Common myeloid progenitor, CD34-positive (primary cell): ENCODE data around the gene CPLX3.

Source experiments
- CTCF ChIA-PET: fragments of 350-600 bp; sonication (Branson Sonifier 250); formaldehyde crosslinking; loops from one replicate; lab custom pipeline; 2021; ENCODE audit warnings: antibody characterized with exemption; lab: Charles Lee
- POLR2A ChIA-PET: fragments of 350-600 bp; sonication (Branson Sonifier 250); formaldehyde crosslinking; loops from one replicate; lab custom pipeline; 2021; ENCODE audit warnings: antibody characterized with exemption; lab: Charles Lee
- DNase-seq, 3 donors: peaks; one replicate each; pipeline versions ENCODE4 v3.0.0 to v3.0.0-alpha.2; 2013
- H3K27ac ChIP-seq, 2 experiments: 1 replicate in 1 of 2; 2 replicates in 1 of 2; pipeline ENCODE4 v1.7.0; 2013; ENCODE audit warnings: inconsistent platforms in 2 of 2, low read length in 2 of 2, mild to moderate bottlenecking in 2 of 2, low read depth in 1 of 2, moderate library complexity in 1 of 2; ENCODE audit not compliant: severe bottlenecking in 2 of 2, insufficient read depth in 1 of 2, poor library complexity in 1 of 2
- H3K27me3 ChIP-seq, 5 experiments: replicated peaks in 2 of 5; 1 replicate in 3 of 5; 2 replicates in 2 of 5; pipeline versions ENCODE4 v1.6.1 to v1.7.0; 2013; ENCODE audit warnings: low read length in 4 of 5, mild to moderate bottlenecking in 2 of 5, moderate library complexity in 2 of 5, inconsistent platforms in 1 of 5; ENCODE audit not compliant: insufficient read depth in 5 of 5, control insufficient read depth in 4 of 5
- H3K36me3 ChIP-seq, 4 experiments: 1 replicate in 2 of 4; 2 replicates in 2 of 4; pipeline versions ENCODE4 v1.6.1 to v1.7.0; 2013; ENCODE audit warnings: low read length in 3 of 4, control low read depth in 1 of 4, mild to moderate bottlenecking in 1 of 4; ENCODE audit not compliant: control insufficient read depth in 4 of 4, insufficient read depth in 4 of 4
- H3K4me1 ChIP-seq, 4 experiments: 1 replicate in 3 of 4; 2 replicates in 1 of 4; pipeline versions ENCODE4 v1.6.1 to v1.7.1; 2013; ENCODE audit warnings: low read length in 3 of 4, mild to moderate bottlenecking in 3 of 4, control low read depth in 1 of 4, inconsistent platforms in 1 of 4, moderate library complexity in 1 of 4; ENCODE audit not compliant: control insufficient read depth in 4 of 4, insufficient read depth in 4 of 4; ENCODE audit errors: control extremely low read depth in 1 of 4
- H3K4me3 ChIP-seq, 7 experiments: 1 replicate in 4 of 7; 2 replicates in 3 of 7; pipeline versions ENCODE4 v1.5.1 to v1.7.0; 2013; ENCODE audit warnings: mild to moderate bottlenecking in 7 of 7, low read length in 6 of 7, moderate library complexity in 6 of 7, inconsistent platforms in 2 of 7, low read depth in 2 of 7, control low read depth in 1 of 7; ENCODE audit not compliant: insufficient read depth in 4 of 7, control insufficient read depth in 1 of 7; ENCODE audit errors: extremely low read depth in 1 of 7
- H3K9me3 ChIP-seq, 5 experiments: 1 replicate in 4 of 5; 2 replicates in 1 of 5; pipeline versions ENCODE4 v1.6.1 to v1.7.1; 2013; ENCODE audit warnings: low read length in 4 of 5, mild to moderate bottlenecking in 2 of 5, inconsistent platforms in 1 of 5, low read depth in 1 of 5, moderate library complexity in 1 of 5; ENCODE audit not compliant: control insufficient read depth in 4 of 5, insufficient read depth in 2 of 5; ENCODE audit errors: control extremely low read depth in 1 of 5
- WGBS: methylation state at CpG from one replicate; pipeline ENCODE4 v1.1.5; 2013; ENCODE audit not compliant: insufficient coverage; 5-methylcytosine and 5-hydroxymethylcytosine counted together

The CPLX3 gene

DNA sequence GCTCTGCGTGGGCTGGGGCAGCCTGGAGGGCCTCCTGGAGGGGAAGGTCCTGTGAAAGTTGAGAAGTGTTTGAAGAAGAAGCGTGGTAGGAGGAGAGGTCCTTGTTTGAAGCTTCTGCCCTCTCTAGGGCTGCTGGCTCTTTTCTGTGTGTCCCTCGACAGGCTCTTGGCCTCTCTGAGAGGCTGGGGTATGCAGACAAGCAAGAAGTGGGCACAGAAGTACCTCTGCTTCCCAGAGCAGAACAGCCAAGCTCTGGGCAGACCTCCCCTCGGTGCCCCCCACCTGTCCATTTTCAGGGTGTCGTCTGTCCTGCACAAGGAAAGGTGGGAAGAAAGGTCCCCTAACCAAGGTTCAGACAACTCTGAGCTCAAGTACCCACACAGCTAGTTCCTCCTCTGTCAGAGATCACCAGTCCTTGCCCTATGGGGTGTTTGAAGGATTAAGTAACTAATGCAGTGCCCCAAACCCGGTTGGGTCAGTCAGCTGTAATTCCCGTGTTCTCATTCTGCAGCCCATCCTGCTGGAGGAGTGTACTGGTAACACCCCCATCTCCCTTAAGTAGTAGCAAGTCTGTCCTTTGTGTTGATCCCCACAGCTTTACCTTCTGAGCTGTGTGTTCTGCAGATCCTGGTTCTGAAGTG lies 38.3 kb upstream of the CPLX3 start:
- no peaks in the 10 kb centered on the region for H3K9me3 ChIP-seq
- POLR2A ChIA-PET, result interaction anchor here (0.6 to 2.3 kb wide), 3 partner anchors 12 to 82 kb away, joined by 4 to 29 read pairs (median 4); no protein-coding TSS in a partner anchor
- peak overlapping the region in 6 of 7 experiments; percentile 43 to 71 (median 55) for H3K4me3 ChIP-seq
- peaks cover 48 to 100% (median 100%) of the 10 kb centered on the region in 4 experiments for H3K4me1 ChIP-seq
- peaks cover 0 to 43% (median 2%) of the 10 kb centered on the region in 4 experiments for H3K36me3 ChIP-seq
- no peaks in the 10 kb centered on the region for H3K27me3 ChIP-seq
- CTCF ChIA-PET, result interaction anchor here (1.0 to 20.4 kb wide), 10 partner anchors 9 to 160 kb away, joined by 3 to 1027 read pairs (median 7); partner anchors contain the start of gene CSK
- DNase-seq, result no peak
- 4% methylated on average over 6 of the region's 7 CpGs for WGBS
- peak overlapping the region in 1 of 2 experiments; percentile 89 for H3K27ac ChIP-seq

DNA sequence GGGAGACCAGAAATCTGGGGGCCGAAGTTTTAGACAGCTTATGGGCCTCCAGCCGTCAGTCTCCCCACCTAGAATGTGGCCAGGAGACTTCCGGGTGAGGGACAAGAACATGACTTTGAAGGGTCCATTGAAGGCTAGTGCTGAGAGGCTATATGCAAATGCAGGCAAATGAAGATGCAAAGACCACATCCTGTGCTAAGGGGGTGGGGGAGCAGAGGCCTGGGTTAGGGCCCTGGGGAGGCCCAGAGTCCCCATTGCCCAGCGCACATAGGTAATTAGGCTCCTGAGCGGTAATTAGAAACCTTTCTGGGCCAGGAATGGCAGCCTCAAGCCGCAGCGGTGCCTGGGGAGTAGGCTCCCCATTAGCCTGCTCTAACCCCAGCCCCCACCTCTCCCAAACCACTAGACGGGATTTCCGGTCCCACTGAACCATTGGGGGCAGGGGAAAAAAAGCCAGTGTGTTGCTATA lies 37.7 kb upstream of the CPLX3 start:
- WGBS, result 0% methylated on average over 4 of the region's 9 CpGs
- H3K27ac ChIP-seq, result peak overlapping the region; percentile 10 to 89
- POLR2A ChIA-PET, result interaction anchor here (2.3 to 3.3 kb wide), 2 partner anchors 12 to 13 kb away, joined by 16 to 29 read pairs; no protein-coding TSS in a partner anchor
- peaks cover 0 to 42% (median 2%) of the 10 kb centered on the region in 4 experiments for H3K36me3 ChIP-seq
- no peaks in the 10 kb centered on the region for H3K9me3 ChIP-seq
- CTCF ChIA-PET, result interaction anchor here (1.8 to 20.4 kb wide), 6 partner anchors 8 to 153 kb away, joined by 6 to 1027 read pairs (median 25); partner anchors contain the start of gene CSK
- H3K4me1 ChIP-seq, result peaks cover 48 to 100% (median 100%) of the 10 kb centered on the region in 4 experiments
- peak overlapping the region in 6 of 7 experiments; percentile 46 to 71 (median 55) for H3K4me3 ChIP-seq
- DNase-seq, result peak in 2 of 3 donors; percentile 59 to 60
- no peaks in the 10 kb centered on the region for H3K27me3 ChIP-seq

DNA sequence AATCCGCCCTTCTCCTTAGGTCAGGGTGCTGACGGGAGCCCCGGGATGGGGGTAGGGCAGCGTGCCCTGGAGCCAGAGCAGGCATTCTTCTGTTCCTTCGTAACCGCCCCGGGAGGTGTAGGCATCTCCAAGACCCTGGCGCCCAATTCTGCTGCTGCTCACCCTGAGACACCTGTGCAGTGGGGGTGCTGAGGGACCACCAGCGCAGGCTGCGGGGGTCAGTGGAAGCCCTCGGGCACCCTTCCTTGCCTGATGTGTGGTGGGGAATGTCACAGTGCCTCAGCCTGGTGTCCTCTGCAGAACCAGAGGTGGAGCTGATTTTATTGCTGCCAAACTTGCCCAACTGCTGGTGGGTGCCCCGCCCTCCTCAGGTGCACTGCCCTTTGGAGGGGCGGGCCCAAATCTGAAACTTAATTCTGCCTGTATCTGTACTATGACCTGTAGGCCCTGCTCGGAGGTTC lies 37.2 kb upstream of the CPLX3 start:
- H3K4me1 ChIP-seq, result peaks cover 45 to 98% (median 96%) of the 10 kb centered on the region in 4 experiments
- peak overlapping the region; percentile 10 to 89 for H3K27ac ChIP-seq
- peaks cover 0 to 38% (median 2%) of the 10 kb centered on the region in 4 experiments for H3K36me3 ChIP-seq
- H3K4me3 ChIP-seq, result peak overlapping the region in 6 of 7 experiments; percentile 50 to 71 (median 60)
- ChIA-PET CTCF (interaction anchor here (0.6 to 20.4 kb wide), 7 partner anchors 8 to 154 kb away, joined by 3 to 1027 read pairs (median 18); partner anchors contain the start of gene CSK), POLR2A (interaction anchor here (1.2 to 3.3 kb wide), 3 partner anchors 10 to 12 kb away, joined by 4 to 16 read pairs (median 5); no protein-coding TSS in a partner anchor)
- H3K27me3 ChIP-seq, result no peaks in the 10 kb centered on the region
- DNase-seq, result no peak
- WGBS, result 7% methylated on average over 13 of the region's 14 CpGs
- H3K9me3 ChIP-seq, result no peaks in the 10 kb centered on the region

DNA sequence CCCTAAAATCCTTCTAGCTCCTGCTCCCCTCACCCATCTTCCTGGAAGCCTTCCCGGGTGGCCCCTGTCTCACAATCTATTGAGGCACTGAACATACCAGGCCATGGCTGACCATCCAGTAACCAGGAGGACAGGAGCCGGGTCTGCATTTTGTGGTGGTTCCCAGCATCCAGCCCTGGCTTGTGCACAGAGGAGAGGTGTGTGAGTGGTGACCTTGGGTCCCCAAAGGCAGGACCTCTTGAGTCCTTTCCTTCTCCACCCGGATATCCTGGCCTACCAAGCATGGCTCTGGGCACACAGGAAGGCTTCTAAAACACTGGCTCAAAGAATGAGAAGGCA lies 36.7 kb upstream of the CPLX3 start:
- peak overlapping the region; percentile 55 to 89 for H3K27ac ChIP-seq
- WGBS, result no CpG with 5 or more reads among the region's 3 CpGs
- DNase-seq, result no peak
- H3K36me3 ChIP-seq, result peaks cover 0 to 41% (median 2%) of the 10 kb centered on the region in 4 experiments
- CTCF ChIA-PET, result interaction anchor here (0.5 to 20.4 kb wide), 5 partner anchors 10 to 396 kb away, joined by 3 to 1027 read pairs (median 3); partner anchors contain the start of gene CSK
- H3K9me3 ChIP-seq, result no peaks in the 10 kb centered on the region
- H3K4me3 ChIP-seq, result peak overlapping the region in 6 of 7 experiments; percentile 50 to 71 (median 60)
- POLR2A ChIA-PET, result interaction anchor here (1.2 to 4.7 kb wide), 4 partner anchors 8 to 13 kb away, joined by 4 to 31 read pairs (median 10); partner anchors contain the start of gene CSK
- H3K27me3 ChIP-seq, result no peaks in the 10 kb centered on the region
- H3K4me1 ChIP-seq, result peaks cover 41 to 98% (median 96%) of the 10 kb centered on the region in 4 experiments

DNA sequence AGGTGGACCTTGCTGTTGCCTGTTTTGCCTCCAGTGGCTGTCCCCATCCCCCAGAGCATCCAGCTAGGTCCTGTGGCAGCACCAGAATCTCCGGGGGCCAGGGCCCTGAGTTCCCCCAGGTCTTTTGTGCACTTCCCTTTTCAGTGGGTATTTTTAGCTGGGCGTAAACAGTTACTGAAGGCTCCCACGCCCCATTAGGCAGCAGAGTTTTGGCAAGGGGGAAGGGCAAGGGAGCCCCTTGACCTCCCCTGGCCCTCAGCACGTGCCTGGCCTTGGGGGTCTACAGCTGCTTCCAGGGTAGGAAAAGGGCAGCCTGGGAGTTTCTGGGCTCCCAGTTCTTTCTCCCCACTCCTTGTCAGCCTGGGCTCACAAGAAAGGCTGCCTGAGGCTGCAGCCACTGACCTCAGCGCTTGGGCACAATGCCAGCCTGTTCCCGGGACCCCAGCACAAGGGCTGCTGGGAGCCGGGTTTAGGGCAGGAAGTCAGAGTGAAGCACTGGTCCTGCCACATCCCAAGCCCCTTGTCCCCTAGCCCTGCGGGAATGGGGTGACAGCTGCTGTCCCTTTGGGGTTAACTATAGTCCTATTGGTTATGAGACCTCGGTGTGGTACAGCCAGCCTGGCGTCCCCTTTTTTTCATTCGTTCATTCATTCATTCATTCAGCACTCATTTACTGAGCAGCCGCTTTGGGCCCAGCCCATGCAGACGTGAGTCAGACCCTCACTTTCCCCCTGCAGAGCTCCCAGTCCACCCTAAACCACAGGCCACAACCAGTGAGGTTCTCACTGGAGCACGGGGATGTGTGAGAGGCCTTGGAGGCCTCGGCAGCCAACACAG lies 36.1 kb upstream of the CPLX3 start:
- WGBS, result 3% methylated on average over 13 of the region's 15 CpGs
- POLR2A ChIA-PET, result interaction anchor here (0.6 to 4.7 kb wide), 7 partner anchors 8 to 1489 kb away, joined by 3 to 31 read pairs (median 4); partner anchors contain the start of gene CSK
- Histone ChIP-seq H3K4me3 (peak overlapping the region in 6 of 7 experiments; percentile 50 to 71 (median 60)), H3K27me3 (no peaks in the 10 kb centered on the region), H3K27ac (peak overlapping the region; percentile 55 to 89), H3K4me1 (peaks cover 38 to 98% (median 96%) of the 10 kb centered on the region in 4 experiments), H3K9me3 (no peaks in the 10 kb centered on the region), H3K36me3 (peaks cover 0 to 41% (median 2%) of the 10 kb centered on the region in 4 experiments)
- CTCF ChIA-PET, result interaction anchor here (0.5 to 20.4 kb wide), 4 partner anchors 10 to 396 kb away, joined by 3 to 1027 read pairs (median 34); partner anchors contain the start of gene CSK
- DNase-seq, result peak in 2 of 3 donors; percentile 82 to 88

DNA sequence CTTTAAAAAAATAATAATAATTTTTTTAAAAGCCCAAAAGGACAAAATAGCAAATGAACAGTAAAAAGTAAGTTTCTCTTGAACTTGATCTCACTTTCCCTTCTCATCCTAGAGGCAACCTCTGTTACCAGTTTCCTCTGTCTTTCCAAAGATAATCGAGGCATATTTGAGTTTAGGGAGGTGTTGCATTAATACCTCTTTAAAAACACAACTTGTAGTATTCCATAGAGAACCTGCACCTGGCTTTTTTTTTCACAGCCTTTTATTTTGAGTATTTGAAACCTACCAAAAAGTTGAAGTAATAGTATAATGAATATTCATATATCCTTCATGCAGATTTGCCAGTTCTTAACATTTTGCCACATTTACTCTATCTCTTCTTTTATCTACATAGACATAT lies 35.4 kb upstream of the CPLX3 start:
- Histone ChIP-seq H3K9me3 (no peaks in the 10 kb centered on the region), H3K4me3 (peak overlapping the region in 4 of 7 experiments; percentile 16 to 71 (median 60)), H3K4me1 (peaks cover 38 to 97% (median 91%) of the 10 kb centered on the region in 4 experiments), H3K27ac (peak overlapping the region in 1 of 2 experiments; percentile 89), H3K27me3 (no peaks in the 10 kb centered on the region), H3K36me3 (peaks cover 0 to 38% (median 3%) of the 10 kb centered on the region in 4 experiments)
- ChIA-PET POLR2A (interaction anchor here (0.6 to 4.7 kb wide), 4 partner anchors 9 to 1490 kb away, joined by 3 to 31 read pairs (median 10); partner anchors contain the start of gene CSK), CTCF (interaction anchor here (6.7 to 20.4 kb wide), 3 partner anchors 9 to 157 kb away, joined by 64 to 1027 read pairs (median 136); partner anchors contain the start of gene CSK)
- DNase-seq, result no peak
- WGBS, result no CpG with 5 or more reads among the region's 1 CpG
